HG03521 (cell line): ENCODE measurements around the gene UTS2B.
A peak's percentile ranks its signal among the peaks of the same experiment; 100 is the strongest.

Experiments used
- ATAC-seq: cut with Tn5 transposase; IDR thresholded peaks from one replicate; pipeline ENCODE4 v1.9.1; 2021; ENCODE audit warnings: mild to moderate bottlenecking, moderate library complexity; ENCODE audit not compliant: unreplicated experiment

Gene UTS2B

GRCh38 chr3:191329654-191330529 lies at the start of gene UTS2B:
Gene UTS2B (minus strand): TSS chr3:191330526. CDS start chr3:191282189, 48,337 bp downstream.
- peak; percentile 18 for ATAC-seq

GRCh38 chr3:191380001-191380400 lies 49.7 kb upstream of the UTS2B start:
- no peak for ATAC-seq

- no peak for ATAC-seq
Measured at GRCh38 chr3:191379446-191379845, 49.1 kb upstream of the UTS2B start.

GRCh38 chr3:191378142-191378812 lies 48.0 kb upstream of the UTS2B start:
- no peak for ATAC-seq

- ATAC-seq = no peak
Measured at GRCh38 chr3:191376516-191377141, 46.3 kb upstream of the UTS2B start.

DNA sequence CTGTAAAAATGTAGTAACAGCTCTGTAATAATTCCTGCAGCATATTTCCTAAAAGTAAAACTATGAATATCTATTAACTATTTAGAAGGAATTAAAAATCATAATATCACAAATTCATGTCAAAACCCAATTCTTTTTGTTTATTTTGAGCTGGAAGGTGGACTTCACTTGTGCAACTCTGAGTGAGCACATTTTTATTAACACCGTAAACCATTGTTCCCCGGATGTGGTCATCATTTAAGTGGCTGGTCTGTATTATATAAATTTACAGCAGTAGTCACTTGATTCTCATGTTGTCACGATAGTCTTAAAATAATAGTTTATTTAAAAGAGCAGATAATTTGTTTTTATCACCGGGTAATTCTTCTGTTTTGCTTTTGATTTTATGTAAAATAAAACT lies 43.0 kb upstream of the UTS2B start:
- ATAC-seq = no peak

GRCh38 chr3:191372122-191372521 lies 41.8 kb upstream of the UTS2B start:
- ATAC-seq = no peak

- ATAC-seq = no peak
Measured at GRCh38 chr3:191369616-191370010, 39.3 kb upstream of the UTS2B start.

DNA sequence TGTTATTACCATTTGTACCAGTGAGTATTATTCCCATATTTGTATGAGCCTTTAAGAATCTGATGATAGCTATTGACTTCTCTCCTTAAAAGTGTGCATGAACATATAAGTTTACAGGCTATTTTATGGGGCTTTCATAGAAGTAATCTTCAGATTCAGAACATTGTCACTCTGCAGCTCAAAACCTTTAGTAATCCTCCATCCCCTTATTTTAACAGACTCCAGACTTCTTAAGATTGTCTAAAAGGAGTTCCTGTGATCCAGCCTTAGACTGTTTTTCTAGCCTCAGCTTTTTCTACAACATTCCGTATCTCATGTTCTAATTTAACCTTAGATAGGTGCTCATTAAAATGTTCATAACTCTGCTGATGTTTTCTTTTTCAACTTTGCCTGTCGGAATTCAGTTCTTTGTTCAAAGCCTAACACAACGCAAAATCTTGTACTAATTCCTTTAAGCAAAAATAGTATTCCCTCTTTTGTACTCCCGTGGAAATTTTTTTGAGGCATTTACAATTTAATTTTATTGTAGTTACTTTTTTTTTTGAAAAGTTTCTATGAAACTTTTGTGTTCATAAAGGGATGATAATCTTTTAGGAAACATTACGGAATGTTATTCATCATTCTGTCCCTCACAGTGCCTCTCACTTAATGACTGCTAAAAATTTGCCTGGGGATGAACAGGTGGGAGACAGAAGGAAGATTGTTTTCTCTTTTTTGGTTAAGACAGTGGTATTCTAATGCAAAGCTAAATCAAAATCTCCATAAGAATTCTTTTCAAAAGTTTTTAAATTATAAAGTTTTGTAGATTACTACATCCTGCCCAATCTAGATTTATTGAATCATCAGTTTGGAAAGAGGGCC lies 38.7 kb upstream of the UTS2B start:
- no peak for ATAC-seq

DNA sequence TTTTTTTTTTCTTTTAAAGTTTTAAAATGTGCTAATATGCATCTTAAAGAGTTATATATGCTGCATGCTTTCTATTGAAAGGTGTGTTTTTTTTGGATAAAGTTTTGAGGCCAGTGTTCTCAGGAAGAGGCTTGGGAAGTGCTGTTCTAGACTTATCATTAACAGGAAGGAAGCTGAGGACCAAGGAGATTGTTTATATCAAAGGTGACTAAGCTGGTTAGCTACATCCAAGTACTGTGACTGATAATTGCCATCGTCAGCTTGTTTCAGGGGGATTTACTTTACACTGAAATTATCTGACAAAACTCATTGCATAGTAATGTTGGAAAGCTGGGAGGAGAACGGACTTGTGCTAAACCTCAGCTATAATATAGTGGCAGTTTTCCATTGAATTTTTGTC lies 36.3 kb upstream of the UTS2B start:
- ATAC-seq = no peak

DNA sequence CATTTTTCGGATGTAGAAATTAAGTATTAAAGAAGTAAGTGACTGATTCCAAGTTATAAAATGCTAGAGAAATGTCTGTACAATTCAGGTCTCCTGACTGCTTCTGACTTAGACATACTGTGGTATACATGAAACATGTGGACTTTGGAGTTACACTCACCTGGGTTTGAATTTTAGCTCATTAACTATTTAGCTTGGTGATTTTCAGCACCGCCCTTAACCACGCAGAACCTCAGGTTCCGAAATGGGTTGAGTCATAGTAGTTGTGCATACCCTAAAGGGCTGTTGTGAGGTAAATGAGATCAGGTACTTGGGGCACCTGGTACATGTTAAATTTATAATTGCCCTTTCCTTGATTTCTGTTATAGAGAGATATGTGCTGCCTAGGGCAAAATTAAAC lies 32.9 kb upstream of the UTS2B start:
- no peak for ATAC-seq

DNA sequence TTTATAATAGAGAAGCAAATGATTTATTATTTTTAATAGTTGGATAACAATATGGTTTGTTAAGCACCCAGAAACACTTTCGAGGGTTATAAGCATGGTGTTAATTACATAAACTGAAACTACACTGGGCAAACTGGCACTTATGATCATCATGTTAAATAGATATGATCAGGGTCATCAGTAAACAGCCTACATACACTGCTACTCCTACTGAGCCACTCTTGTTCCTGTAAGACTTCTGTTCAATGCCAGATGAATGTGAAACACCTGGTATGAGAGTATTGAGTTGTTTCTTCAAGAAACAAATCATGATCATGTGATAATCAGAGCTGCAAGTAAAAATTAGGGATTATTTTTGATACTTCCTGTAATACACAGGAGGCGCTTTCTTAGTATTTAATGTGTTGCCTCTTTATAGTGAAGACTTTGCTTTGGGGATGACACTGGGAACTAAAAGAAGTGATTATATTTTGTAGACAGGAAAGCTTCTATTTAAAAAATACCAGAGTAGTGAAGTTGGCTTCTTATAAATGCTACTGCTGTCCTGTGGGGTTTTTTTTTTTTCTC lies 32.3 kb upstream of the UTS2B start:
- ATAC-seq = no peak

- no peak for ATAC-seq
Measured at GRCh38 chr3:191362037-191362436, 31.7 kb upstream of the UTS2B start.

- ATAC-seq = no peak
Measured at GRCh38 chr3:191361456-191361855, 31.1 kb upstream of the UTS2B start.

GRCh38 chr3:191360620-191361019 lies 30.3 kb upstream of the UTS2B start:
- no peak for ATAC-seq

DNA sequence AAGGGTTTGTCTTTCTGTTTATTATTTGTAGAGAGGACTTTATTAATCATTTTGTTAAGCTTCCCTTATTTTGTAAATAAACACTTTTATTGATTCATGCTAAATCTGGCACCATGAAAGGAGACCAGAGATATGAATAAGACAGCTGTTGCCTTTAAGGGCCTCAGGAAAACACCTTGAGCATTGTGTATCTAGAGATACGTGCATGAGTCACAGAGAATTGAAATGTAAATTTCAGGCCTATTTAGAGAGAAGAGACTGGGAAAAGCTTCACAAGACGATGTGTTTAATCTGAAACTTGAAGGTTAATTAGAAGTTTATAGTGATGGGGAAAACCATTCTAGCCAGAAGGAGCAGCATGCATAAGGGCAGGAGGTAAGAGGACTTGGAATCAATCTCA lies 28.6 kb upstream of the UTS2B start:
- ATAC-seq = no peak

- ATAC-seq = no peak
Measured at GRCh38 chr3:191357909-191358308, 27.6 kb upstream of the UTS2B start.

- ATAC-seq = no peak
Measured at GRCh38 chr3:191356631-191357439, 26.5 kb upstream of the UTS2B start.

GRCh38 chr3:191355406-191355805 lies 25.1 kb upstream of the UTS2B start:
- peak; percentile 77 for ATAC-seq
